Neural cell (in vitro differentiated cells): ENCODE data around the gene MRPS15. TPM values are rescaled to one million over a fixed set of nuclear protein-coding genes. Genes with fewer than 3 reads are reported as not detected.
"Not testable (repeated sequence)": the region's sequence is repeated elsewhere in the genome, so short reads cannot be mapped to it uniquely, and the experiment has no call there.

Experiments
- H2AFZ ChIP-seq: fragments of 200-600, 300-800 bp; sonication (generic), shearing (Covaris generic); 2 replicates; pipeline ENCODE4 v1.6.0; 2014; ENCODE audit warnings: low read depth, mild to moderate bottlenecking, antibody characterized with exemption, low read length, moderate library complexity
- H3F3A ChIP-seq: fragments of 200-600 bp; shearing (Covaris generic); 2 replicates; pipeline ENCODE4 v1.6.1; 2016; ENCODE audit warnings: mild to moderate bottlenecking, moderate library complexity, mixed read lengths, antibody characterized with exemption, low read length; ENCODE audit not compliant: insufficient read depth, poor library complexity, severe bottlenecking
- H3K27ac ChIP-seq: fragments of 200-600, 300-800 bp; sonication (generic), shearing (Covaris generic); 2 replicates; pipeline ENCODE4 v1.5.1; 2014; ENCODE audit warnings: mild to moderate bottlenecking, low read length, moderate library complexity
- H3K27me3 ChIP-seq: fragments of 300-800, 200-600 bp; sonication (generic), shearing (Covaris generic); 2 replicates; pipeline ENCODE4 v1.6.0; 2014; ENCODE audit warnings: mild to moderate bottlenecking, low read depth, low read length, moderate library complexity; ENCODE audit not compliant: insufficient read depth
- H3K36me3 ChIP-seq: fragments of 300-800, 200-600 bp; sonication (generic), shearing (Covaris generic); 2 replicates; pipeline ENCODE4 v1.5.1; 2014; ENCODE audit warnings: mild to moderate bottlenecking, antibody characterized with exemption, low read length, moderate library complexity; ENCODE audit not compliant: insufficient read depth
- H3K4me2 ChIP-seq: fragments of 300-800, 200-600 bp; sonication (generic), shearing (Covaris generic); 2 replicates; pipeline ENCODE4 v1.6.0; 2014; ENCODE audit warnings: mild to moderate bottlenecking, low read length
- H3K4me3 ChIP-seq: fragments of 300-800, 200-600 bp; sonication (generic), shearing (Covaris generic); 2 replicates; pipeline ENCODE4 v1.5.1; 2014; ENCODE audit warnings: mild to moderate bottlenecking, low read length, moderate library complexity
- H3K79me2 ChIP-seq: fragments of 200-600 bp; shearing (Covaris generic); replicated peaks from 2 replicates; pipeline ENCODE4 v1.6.0; 2014; ENCODE audit warnings: mild to moderate bottlenecking, low read length, moderate library complexity; ENCODE audit not compliant: insufficient read depth
- H3K9ac ChIP-seq: fragments of 300-800, 200-600 bp; sonication (generic), shearing (Covaris generic); 2 replicates; pipeline ENCODE4 v1.6.1; 2016; ENCODE audit warnings: mild to moderate bottlenecking, low read length, mixed read lengths
- H3K9me2 ChIP-seq: fragments of 200-600 bp; shearing (Covaris generic); 2 replicates; pipeline ENCODE4 v1.6.1; 2016; ENCODE audit warnings: mild to moderate bottlenecking, low read length, mixed read lengths; ENCODE audit not compliant: insufficient read depth
- H3K9me3 ChIP-seq: fragments of 200-600, 300-800 bp; sonication (generic), shearing (Covaris generic); 2 replicates; pipeline ENCODE4 v1.6.1; 2016; ENCODE audit warnings: mild to moderate bottlenecking, mixed run types, low read length, moderate library complexity, mixed read lengths
- H4K20me1 ChIP-seq: fragments of 200-600 bp; shearing (Covaris generic); 2 replicates; pipeline ENCODE4 v1.6.1; 2016; ENCODE audit warnings: mild to moderate bottlenecking, mixed run types; ENCODE audit not compliant: insufficient read depth
- EZH2 ChIP-seq: fragments of 200-600, 300-800 bp; shearing (Covaris generic), sonication (generic); IDR thresholded peaks from 2 replicates; pipeline ENCODE4 v1.6.1; 2014; ENCODE audit warnings: antibody characterized with exemption, low read length, borderline replicate concordance, mild to moderate bottlenecking; ENCODE audit not compliant: insufficient read depth, poor library complexity, severe bottlenecking
- MXI1 ChIP-seq: fragments of 450-650 bp; conservative IDR thresholded peaks from 2 replicates; pipeline ENCODE4 v1.6.1; 2014; ENCODE audit warnings: antibody characterized with exemption, mild to moderate bottlenecking; ENCODE audit not compliant: poor library complexity, severe bottlenecking
- POLR2AphosphoS5 ChIP-seq: IDR thresholded peaks from 2 replicates; pipeline ENCODE4 v1.6.1; 2012
- RAD21 ChIP-seq: fragments of 450-650 bp; conservative IDR thresholded peaks from 2 replicates; pipeline ENCODE4 v1.6.1; 2014; ENCODE audit warnings: antibody characterized with exemption, mild to moderate bottlenecking, moderate library complexity
- TAF1 ChIP-seq: IDR thresholded peaks from 2 replicates; pipeline ENCODE4 v1.6.1; 2012; ENCODE audit warnings: low read depth
- polyA plus RNA-seq: library from polyadenylated mRNA; depleted of rRNA; stranded (reverse); fragments of >200 nt; gene quantifications from 2 replicates; pipeline ENCODE4 v1.2.3, GENCODE V29; 2014
- TF ChIP-seq, protein P1 (sequence below): fragments of 450-650 bp; IDR thresholded peaks from 2 replicates; pipeline ENCODE4 v1.5.1; 2014; ENCODE audit warnings: antibody characterized with exemption, mild to moderate bottlenecking, moderate library complexity; ENCODE audit not compliant: poor library complexity, severe bottlenecking
- TF ChIP-seq, protein P2 (sequence below): IDR thresholded peaks from 2 replicates; pipeline ENCODE4 v1.6.1; 2012; ENCODE audit warnings: borderline replicate concordance

The MRPS15 gene
- polyA plus RNA-seq, 1 donor from 2014 or later, result 65.6 TPM

DNA sequence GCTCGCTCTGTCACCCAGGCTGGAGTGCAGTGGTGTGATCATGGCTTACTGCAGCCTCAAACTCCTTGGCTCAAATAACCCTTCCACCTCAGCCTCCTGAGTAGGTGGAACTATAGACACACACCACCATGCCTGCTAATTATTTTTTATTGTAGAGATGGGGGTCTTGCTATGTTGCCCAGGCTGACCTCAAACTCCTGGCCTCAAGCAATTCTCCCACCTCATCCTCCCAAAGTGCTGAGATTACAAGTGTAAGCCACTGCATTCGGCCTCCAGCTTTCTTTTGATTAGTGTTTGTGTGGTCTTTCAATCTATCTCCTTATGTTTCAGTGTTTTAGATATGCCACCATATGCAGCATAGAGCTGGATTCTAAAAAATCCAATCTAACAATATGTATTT is 38.4 kb upstream of the MRPS15 start:
- TF ChIP-seq, protein P1, sequence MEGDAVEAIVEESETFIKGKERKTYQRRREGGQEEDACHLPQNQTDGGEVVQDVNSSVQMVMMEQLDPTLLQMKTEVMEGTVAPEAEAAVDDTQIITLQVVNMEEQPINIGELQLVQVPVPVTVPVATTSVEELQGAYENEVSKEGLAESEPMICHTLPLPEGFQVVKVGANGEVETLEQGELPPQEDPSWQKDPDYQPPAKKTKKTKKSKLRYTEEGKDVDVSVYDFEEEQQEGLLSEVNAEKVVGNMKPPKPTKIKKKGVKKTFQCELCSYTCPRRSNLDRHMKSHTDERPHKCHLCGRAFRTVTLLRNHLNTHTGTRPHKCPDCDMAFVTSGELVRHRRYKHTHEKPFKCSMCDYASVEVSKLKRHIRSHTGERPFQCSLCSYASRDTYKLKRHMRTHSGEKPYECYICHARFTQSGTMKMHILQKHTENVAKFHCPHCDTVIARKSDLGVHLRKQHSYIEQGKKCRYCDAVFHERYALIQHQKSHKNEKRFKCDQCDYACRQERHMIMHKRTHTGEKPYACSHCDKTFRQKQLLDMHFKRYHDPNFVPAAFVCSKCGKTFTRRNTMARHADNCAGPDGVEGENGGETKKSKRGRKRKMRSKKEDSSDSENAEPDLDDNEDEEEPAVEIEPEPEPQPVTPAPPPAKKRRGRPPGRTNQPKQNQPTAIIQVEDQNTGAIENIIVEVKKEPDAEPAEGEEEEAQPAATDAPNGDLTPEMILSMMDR, result no peak
- TF ChIP-seq TAF1 (no peak), RAD21 (no peak), POLR2AphosphoS5 (no peak), MXI1 (no peak)
- TF ChIP-seq, protein P2, sequence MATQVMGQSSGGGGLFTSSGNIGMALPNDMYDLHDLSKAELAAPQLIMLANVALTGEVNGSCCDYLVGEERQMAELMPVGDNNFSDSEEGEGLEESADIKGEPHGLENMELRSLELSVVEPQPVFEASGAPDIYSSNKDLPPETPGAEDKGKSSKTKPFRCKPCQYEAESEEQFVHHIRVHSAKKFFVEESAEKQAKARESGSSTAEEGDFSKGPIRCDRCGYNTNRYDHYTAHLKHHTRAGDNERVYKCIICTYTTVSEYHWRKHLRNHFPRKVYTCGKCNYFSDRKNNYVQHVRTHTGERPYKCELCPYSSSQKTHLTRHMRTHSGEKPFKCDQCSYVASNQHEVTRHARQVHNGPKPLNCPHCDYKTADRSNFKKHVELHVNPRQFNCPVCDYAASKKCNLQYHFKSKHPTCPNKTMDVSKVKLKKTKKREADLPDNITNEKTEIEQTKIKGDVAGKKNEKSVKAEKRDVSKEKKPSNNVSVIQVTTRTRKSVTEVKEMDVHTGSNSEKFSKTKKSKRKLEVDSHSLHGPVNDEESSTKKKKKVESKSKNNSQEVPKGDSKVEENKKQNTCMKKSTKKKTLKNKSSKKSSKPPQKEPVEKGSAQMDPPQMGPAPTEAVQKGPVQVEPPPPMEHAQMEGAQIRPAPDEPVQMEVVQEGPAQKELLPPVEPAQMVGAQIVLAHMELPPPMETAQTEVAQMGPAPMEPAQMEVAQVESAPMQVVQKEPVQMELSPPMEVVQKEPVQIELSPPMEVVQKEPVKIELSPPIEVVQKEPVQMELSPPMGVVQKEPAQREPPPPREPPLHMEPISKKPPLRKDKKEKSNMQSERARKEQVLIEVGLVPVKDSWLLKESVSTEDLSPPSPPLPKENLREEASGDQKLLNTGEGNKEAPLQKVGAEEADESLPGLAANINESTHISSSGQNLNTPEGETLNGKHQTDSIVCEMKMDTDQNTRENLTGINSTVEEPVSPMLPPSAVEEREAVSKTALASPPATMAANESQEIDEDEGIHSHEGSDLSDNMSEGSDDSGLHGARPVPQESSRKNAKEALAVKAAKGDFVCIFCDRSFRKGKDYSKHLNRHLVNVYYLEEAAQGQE, result no peak
- H3K4me2 ChIP-seq, result no peak overlapping the region
- no peaks in the 10 kb centered on the region for H3K36me3 ChIP-seq
- H3K9me2 ChIP-seq, result no peaks in the 10 kb centered on the region
- H3F3A ChIP-seq, result no peaks in the 10 kb centered on the region
- no peaks in the 10 kb centered on the region for H3K9me3 ChIP-seq
- H3K4me3 ChIP-seq, result no peak overlapping the region
- no peaks in the 10 kb centered on the region for H4K20me1 ChIP-seq
- H3K27ac ChIP-seq, result no peak overlapping the region
- H2AFZ ChIP-seq, result no peak overlapping the region
- no peak overlapping the region for H3K9ac ChIP-seq
- H3K79me2 ChIP-seq, result no peaks in the 10 kb centered on the region
- H3K27me3 ChIP-seq, result no peaks in the 10 kb centered on the region

DNA sequence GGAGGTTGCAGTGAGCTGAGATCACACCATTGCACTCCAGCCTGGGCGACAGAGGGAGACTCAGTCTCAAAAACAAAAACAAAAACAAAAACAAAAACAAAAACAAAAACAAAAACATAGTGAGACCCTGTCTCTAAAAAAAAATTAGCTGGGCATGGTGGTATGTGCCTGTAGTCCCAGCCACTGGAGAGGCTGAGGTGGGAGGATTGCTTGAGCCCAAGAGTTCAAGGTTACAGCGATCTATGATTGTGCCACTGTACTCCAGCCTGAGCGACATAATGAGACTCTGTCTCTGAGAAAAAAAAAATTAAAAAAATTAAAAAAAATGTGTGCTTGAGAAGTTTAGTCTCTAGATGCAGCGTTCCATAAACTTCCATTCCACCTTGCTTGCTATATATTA is 37.7 kb upstream of the MRPS15 start:
- not testable (repeated sequence) for H3K9me3 ChIP-seq, H3K79me2 ChIP-seq, H3K4me2 ChIP-seq, H3F3A ChIP-seq, H4K20me1 ChIP-seq, H3K9me2 ChIP-seq, H3K4me3 ChIP-seq, H3K27me3 ChIP-seq, H3K9ac ChIP-seq, H3K27ac ChIP-seq, H3K36me3 ChIP-seq, H2AFZ ChIP-seq

DNA sequence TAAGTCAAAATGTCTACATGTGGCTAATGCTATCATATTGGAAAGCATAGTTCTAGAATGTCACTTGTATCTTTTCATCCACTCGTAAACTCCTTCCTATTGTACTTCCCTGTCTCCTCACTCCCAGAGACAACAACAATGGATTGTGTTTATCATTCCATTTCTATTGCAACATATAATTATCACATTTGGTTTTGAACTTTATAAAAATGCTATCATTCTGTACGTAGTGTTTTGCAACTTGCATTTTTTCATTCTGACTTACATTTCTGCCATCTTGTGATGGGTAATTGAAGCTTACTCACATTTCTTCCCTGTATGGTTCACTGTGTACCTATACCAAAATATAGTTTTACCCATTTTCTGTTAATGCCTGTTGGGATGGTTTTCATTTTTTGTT is 33.0 kb upstream of the MRPS15 start:
- no peak overlapping the region for H3K27ac ChIP-seq
- TF ChIP-seq TAF1 (no peak), EZH2 (no peak), RAD21 (no peak)
- TF ChIP-seq, protein P2, result no peak
- no peak overlapping the region for H3K4me3 ChIP-seq
- H3K36me3 ChIP-seq, result no peaks in the 10 kb centered on the region
- H3K27me3 ChIP-seq, result no peaks in the 10 kb centered on the region
- H3K9me3 ChIP-seq, result no peaks in the 10 kb centered on the region
- no peaks in the 10 kb centered on the region for H4K20me1 ChIP-seq
- H3K4me2 ChIP-seq, result no peak overlapping the region
- no peak overlapping the region for H2AFZ ChIP-seq
- no peaks in the 10 kb centered on the region for H3F3A ChIP-seq
- no peaks in the 10 kb centered on the region for H3K9me2 ChIP-seq
- no peaks in the 10 kb centered on the region for H3K79me2 ChIP-seq
- H3K9ac ChIP-seq, result no peak overlapping the region
